GM18951 (cell line): ENCODE measurements around the gene MRPS24.
"Not testable (repeated sequence)": the region's sequence is repeated elsewhere in the genome, so short reads cannot be mapped to it uniquely, and the experiment has no call there.

Experiments
- POLR2A ChIP-seq: IDR thresholded peaks from 4 replicates; pipeline ENCODE4 v1.6.1; 2011; ENCODE audit warnings: mild to moderate bottlenecking; ENCODE audit not compliant: insufficient read length, insufficient read depth; ENCODE audit errors: extremely low read depth
- in situ Hi-C: fragments of 300-500 bp; cut with MboI; formaldehyde crosslinking; loops from one replicate; pipeline ENCODE4 v1.12.0; 2022; ENCODE audit warnings: low sequenced_read_pairs, mixed read lengths, inconsistent platforms; ENCODE audit not compliant: unreplicated experiment

Gene MRPS24

GRCh38 chr7:43869006-43869866 lies at the start of gene MRPS24:
MRPS24 (minus strand) TSS chr7:43869517; CDS start chr7:43869495, 22 bp downstream.
- in situ Hi-C loops, result no loop called here

GRCh38 chr7:43915907-43916306 lies 46.6 kb upstream of the MRPS24 start:
- no peak for TF ChIP-seq POLR2A
- in situ Hi-C loops, result no loop called here

More at GRCh38 chr7:43869006-43869866, at the start of gene MRPS24:
- peak; percentile 93 for TF ChIP-seq POLR2A

- in situ Hi-C loops, result no loop called here
- no peak for TF ChIP-seq POLR2A
These were observed 45.5 kb upstream of the MRPS24 start for GRCh38 chr7:43914795-43915194.

- TF ChIP-seq POLR2A, result peak; percentile 70
- in situ Hi-C loops, result no loop called here
These were observed 37.2 kb upstream of the MRPS24 start, which contains the start of gene URGCP for GRCh38 chr7:43906331-43907010. URGCP (minus strand) TSS chr7:43906596; CDS start chr7:43906575, 21 bp downstream.

- in situ Hi-C loops, result no loop called here
- TF ChIP-seq POLR2A, result no peak
These were observed 36.6 kb upstream of the MRPS24 start for GRCh38 chr7:43905956-43906330.

- in situ Hi-C loops, result no loop called here
- TF ChIP-seq POLR2A, result no peak
These were observed 36.1 kb upstream of the MRPS24 start for GRCh38 chr7:43905209-43905946.

GRCh38 chr7:43904533-43905208 lies 35.4 kb upstream of the MRPS24 start:
- no peak for TF ChIP-seq POLR2A
- in situ Hi-C loops, result no loop called here

- no peak for TF ChIP-seq POLR2A
- in situ Hi-C loops, result no loop called here
These were observed 33.3 kb upstream of the MRPS24 start for GRCh38 chr7:43902542-43903054.

- in situ Hi-C loops, result not testable (repeated sequence)
These were observed 29.3 kb upstream of the MRPS24 start for GRCh38 chr7:43898571-43898970.

- in situ Hi-C loops, result no loop called here
These were observed 26.6 kb upstream of the MRPS24 start for GRCh38 chr7:43895847-43896415.

GRCh38 chr7:43891069-43891955 lies 22.0 kb upstream of the MRPS24 start:
- TF ChIP-seq POLR2A, result no peak
- in situ Hi-C loops, result no loop called here

More at GRCh38 chr7:43895847-43896415, 26.6 kb upstream of the MRPS24 start:
- TF ChIP-seq POLR2A, result no peak

GRCh38 chr7:43890468-43890867 lies 21.2 kb upstream of the MRPS24 start:
- in situ Hi-C loops, result no loop called here
- no peak for TF ChIP-seq POLR2A
